ENCODE data around the gene RNF207. TPM values are rescaled to one million over a fixed set of nuclear protein-coding genes. Genes with fewer than 3 reads are reported as not detected.
"Not testable (repeated sequence)": the region's sequence is repeated elsewhere in the genome, so short reads cannot be mapped to it uniquely, and the experiment has no call there.

Gene RNF207
- total RNA-seq, 1 experiment from 2014 or later: 22.7 TPM

DNA sequence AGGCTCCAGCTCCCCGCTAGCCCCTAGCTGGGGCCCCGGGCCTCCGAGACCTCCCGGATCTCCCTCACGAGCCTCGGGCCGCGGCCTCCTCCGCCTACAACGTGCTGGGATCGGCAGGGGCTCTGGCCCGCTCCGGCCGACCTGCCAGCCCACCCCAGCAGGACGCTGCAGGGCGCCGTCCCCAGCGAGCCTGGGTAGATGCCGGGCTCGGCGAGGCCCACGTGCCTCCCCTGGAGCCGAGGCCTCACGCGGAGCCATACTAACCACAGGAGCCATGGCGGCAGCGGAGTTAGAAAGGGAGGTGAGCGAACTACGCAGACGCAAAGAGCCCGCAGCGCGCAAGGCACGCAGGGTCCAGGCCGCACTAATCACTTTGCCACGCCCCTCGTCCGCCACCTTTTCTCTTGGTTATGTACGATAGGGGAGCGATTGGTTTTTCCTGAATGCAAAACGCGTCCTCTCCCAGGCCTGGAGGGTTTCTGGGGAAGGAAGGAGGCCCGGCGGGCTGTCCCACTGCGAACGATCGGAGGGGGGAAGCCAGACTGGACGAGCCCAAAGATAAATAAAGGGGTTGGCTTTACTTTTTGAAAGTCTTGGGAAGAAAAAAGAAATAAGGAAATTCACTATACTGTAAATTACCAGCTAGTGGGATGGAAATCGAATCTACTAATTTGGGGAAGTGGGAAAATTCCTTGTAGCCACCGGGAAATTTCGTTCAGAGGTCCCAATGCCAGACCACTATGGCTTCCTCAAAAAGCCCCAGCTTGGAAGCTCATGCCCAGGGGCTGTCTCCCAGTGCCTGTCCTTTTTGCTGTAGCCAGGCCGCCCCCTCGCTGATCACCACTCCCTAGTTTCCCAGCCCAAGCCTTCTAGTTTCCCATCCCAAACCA lies 6.4 kb upstream of the RNF207 start, which contains the start of gene RPL22:
RPL22 (minus strand) TSS at position 298 of the 890 bp plus-strand sequence; CDS start at position 276, 22 bp downstream.
- peak; percentile 99 for DNase-seq (ENCODE audit: low spot score)

DNA sequence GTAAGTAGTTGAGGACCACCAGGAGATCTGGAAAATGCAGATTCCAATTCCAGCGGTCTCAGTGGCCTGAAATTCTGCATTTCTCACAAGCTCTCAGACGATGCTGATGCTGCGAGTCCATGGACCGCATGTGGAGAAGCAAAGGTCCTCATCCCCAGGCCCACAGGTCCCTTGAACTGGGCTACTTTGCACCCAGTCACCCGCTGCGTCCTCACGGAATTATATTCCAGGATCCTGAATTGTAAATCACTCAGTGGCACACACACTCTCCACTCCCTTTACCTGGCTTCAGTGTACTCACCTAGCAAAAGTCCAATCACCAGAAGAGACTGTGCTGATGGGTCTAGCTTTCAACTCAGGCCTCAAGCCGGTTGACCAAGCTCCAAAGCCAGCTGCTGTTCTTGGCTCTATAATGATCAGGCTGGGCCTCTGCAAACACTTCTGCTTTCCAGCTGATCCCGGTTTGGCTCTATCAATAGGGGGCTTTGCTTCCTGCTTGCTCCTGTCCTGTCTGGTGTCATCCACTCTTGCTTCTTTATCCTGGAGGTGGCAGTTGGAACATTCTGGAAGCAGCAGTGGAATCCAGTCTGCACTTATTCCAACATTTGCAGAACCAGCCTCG lies 5.6 kb upstream of the RNF207 start:
- no peak for DNase-seq (ENCODE audit: low spot score)

DNA sequence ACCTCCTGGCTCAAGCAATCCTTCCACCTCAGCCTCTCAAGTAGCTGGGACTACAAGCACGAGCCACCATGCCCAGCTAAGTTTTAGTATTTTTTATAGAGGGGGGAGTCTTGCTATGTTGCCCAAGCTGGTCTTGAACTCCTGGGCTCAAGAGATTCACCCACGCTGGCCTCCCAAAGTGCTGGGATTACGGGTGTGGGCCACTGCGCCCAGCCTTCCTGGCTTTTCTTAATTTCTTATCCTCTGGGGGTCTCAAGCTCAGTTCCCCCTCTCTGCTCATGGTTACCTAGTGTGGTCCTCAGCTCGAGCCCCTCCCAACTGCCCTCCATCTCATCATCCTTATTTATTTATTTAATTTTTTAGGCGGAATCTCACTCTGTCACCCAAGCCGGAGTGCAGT lies 3.7 kb upstream of the RNF207 start:
- DNase-seq (ENCODE audit: low spot score): no peak

DNA sequence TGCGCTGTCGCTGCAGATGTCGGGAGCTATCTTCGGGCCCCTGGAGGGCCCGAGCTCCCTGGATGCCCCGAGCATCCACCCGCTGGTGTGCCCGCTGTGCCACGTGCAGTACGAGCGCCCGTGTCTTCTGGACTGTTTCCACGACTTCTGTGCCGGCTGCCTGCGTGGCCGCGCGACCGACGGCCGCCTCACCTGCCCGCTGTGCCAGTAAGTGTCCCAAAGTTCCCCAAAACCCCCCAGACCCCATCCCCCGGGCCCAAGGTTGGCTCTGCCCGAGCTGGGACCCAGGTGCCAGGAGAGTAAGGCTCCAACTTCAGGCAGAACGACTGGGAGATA lies 569 bp downstream of the RNF207 start:
- no peak for DNase-seq (ENCODE audit: low spot score)

DNA sequence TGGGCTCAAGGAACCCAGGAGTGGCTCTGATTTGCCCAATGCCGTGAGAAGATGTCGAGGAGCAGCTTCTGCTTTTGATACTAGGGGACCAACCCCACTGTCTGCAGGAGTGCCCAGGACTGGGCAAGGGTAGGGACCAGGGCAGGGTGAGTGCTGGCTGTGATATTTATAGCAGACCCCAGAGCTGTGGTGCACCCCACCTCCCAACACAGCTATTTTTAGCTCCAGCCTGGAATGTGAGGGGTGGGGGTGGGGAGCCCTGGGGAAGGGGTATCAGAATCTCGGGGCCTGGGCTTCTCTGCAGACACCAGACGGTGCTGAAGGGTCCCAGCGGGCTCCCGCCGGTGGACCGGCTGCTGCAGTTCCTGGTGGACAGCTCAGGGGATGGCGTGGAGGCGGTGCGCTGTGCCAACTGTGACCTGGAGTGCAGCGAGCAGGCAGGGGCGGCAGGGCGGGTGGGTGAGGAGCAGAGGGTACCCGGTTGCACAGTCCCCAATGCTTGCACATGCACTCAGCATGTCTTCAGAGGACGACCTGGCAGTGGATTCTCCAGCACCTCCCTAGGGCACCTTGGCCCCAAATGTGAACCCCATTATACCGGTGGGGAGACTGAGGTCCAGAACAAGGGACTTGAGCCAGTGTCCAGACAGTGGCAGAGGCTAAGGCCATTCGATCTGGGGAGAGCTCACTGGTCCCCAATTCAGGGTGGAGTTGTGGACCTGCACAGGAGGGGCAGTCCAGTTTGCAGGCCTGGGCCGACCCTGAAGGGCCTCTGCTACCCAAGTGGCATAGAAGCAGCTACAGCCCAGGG lies 1.4 kb downstream of the RNF207 start:
- no peak for DNase-seq (ENCODE audit: low spot score)

DNA sequence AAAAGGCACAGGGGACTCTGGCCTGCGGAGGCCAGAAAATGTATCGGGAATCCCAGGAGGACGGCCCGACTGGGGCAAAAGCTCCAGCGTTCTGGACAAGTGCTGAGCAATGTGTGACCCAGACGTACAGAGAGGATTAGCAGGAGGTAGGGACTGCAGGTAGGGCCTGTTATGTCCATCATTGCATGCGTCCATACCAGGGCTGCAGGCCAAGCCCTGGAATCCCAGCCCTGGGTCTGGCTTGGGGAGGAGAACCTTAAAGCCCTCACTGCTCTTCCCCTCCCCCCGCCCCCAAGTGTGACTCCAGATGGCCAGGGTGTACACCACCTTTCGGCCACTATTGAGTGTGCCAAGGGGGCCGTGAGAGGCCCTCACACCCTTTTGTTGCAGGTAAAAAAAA lies 2.0 kb downstream of the RNF207 start:
- no peak for DNase-seq (ENCODE audit: low spot score)

DNA sequence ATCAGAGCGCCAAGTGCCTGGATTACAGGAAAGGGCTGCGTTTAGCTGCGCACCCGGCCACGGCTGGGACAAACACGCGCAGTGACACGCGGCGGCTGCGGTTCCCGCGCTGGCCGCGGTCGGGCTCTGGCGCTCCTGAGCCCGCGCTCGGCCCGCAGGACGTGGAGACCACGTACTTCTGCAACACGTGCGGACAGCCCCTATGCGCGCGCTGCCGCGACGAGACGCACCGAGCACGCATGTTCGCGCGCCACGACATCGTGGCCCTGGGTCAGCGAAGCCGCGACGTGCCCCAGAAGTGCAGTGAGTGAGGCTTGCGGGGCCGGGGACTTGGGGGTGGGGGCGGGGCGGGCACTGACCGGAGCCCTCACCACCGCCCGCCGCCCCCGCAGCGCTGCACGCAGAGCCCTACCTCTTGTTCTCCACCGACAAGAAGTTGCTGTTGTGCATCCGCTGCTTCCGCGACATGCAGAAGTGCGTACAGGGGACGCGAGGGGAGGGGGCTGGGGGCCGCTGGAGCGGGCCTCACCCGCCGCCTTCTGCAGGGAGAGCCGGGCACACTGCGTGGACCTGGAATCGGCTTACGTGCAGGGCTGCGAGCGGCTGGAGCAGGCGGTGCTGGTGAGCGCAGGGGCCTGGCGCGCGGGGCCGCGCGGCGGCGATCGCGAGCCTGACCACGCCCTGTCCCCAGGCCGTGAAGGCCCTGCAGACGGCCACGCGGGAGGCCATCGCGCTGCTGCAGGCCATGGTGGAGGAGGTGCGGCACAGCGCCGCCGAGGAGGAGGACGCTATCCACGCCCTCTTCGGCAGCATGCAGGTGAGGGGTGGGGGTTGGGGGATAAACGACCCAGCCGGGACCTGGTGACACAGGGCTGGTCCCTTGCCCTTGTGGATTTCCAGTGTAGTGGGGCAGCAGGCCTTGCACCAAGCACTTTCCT lies 3.1 kb downstream of the RNF207 start:
- peak; percentile 18 for DNase-seq (ENCODE audit: low spot score)

DNA sequence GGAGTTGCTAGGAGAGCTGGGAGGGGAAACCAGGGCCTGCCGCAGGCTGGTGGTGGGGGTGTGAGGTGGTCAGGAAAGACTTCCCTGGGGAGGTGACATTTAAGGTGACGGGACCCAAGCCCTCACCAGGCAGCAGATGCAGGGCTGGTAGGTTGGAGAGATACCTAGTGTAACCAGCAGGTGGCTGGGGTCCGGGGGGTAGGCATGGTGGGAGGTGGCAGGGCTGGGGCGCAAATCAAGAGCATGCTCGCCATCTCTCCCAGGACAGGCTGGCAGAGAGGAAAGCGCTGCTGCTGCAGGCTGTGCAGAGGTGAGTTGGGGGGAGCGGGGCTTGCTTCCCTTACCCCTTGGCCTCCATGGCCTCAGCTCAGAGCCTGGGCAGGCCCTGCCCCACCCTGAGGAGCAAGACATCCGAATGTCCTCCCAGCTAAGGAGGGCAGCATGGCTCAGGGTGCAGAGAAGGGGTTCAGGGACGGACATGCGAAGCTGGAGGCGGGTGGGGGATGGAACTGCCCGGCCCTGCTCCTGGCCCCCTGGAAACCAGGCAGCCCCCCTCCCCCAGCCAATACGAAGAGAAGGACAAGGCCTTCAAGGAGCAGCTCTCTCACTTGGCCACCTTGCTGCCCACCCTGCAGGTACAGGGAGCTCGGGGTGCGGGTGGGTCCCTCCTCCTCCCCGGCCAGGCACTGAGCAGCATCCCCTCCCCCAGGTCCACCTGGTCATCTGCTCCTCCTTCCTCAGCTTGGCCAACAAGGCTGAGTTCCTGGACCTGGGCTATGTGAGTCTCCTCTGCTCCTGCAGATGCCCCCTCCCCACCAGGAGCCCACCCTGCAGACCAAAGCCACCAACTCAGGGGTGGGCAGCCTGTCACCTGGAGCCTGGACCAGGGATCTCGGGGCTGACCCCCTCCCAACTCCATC lies 4.0 kb downstream of the RNF207 start:
- DNase-seq (ENCODE audit: low spot score): no peak

DNA sequence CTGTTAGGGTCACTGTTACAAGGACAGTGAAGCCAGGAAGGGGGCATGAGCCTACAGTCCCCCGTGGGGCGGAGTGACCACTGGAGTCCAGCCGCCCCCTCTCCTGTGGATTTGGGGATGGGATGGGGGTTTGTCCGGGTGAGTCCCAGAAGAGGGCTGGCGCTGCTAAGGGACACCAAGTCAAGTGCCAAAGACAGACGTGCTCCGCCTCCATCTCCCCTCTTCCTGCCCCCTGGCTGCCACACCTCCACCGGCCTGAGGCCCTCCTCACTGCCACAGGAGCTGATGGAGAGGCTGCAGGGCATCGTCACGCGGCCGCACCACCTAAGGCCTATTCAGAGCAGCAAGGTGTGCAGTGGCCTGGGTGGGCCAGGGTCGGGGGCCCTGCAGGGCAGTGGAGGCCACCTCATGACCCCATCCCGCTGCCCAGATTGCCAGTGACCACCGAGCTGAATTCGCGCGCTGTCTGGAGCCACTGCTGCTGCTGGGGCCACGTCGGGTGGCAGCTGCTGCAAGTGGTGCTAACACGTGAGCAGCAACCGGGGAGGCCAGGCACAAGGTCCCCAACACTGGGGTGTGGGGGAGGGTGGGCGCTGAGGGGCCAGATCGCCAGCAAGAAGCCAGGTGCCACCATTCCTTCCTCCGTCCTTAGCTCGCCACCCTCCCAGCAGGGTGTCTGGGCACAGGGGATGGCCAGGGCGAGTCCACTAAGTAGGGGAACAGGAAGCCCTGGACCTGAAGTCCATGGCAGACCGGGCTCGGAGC lies 4.9 kb downstream of the RNF207 start:
- DNase-seq (ENCODE audit: low spot score): no peak

DNA sequence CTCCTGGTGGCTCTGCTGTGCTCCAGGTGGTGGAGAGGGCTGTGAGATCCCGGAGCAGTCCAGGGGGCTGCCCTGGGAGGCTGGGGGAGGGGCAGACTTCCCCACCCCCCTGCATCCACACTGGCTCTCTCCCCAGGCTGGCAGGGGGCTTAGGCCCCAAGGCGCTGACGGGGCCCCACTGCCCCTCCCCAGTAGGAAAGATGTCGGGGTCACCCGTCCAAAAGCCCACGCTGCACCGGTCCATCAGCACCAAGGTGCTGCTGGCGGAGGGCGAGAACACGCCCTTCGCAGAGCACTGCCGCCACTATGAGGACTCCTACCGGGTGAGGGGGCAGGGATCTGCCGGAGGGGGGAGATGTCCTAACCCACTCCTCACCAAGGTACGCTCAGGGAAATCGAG lies 5.8 kb downstream of the RNF207 start:
- DNase-seq (ENCODE audit: low spot score): no peak

DNA sequence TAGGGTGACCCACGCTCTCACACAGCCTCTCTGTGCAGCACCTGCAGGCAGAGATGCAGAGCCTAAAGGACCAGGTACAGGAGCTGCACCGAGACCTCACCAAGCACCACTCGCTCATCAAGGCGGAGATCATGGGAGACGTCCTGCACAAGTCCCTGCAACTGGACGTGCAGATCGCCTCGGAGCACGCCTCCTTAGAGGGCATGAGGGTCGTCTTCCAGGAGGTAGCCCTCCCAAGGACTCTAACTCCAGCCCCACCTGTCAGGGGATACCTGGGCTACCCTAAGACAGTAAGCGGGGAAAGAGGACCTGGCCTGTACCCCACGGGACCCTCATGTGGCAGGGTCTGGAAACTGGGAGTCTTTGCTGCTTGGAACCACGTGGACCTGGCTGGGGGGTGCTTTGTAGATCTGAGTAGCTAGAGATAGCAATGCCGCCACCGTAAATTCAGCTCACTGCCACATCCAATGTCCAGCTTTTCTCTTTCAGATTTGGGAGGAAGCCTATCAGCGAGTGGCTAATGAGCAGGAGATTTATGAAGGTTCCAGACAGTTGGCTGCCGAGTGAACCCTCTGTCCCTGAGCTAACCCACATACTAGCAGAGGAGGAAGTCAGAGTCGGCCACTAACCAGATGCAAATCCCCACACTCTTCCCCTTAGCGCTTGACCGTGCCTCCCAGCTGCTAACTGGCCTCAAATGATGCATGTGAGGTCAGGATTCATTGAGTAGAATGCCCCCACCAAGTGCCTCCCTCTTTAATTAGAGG lies 6.5 kb downstream of the RNF207 start:
- no peak for DNase-seq (ENCODE audit: low spot score)

DNA sequence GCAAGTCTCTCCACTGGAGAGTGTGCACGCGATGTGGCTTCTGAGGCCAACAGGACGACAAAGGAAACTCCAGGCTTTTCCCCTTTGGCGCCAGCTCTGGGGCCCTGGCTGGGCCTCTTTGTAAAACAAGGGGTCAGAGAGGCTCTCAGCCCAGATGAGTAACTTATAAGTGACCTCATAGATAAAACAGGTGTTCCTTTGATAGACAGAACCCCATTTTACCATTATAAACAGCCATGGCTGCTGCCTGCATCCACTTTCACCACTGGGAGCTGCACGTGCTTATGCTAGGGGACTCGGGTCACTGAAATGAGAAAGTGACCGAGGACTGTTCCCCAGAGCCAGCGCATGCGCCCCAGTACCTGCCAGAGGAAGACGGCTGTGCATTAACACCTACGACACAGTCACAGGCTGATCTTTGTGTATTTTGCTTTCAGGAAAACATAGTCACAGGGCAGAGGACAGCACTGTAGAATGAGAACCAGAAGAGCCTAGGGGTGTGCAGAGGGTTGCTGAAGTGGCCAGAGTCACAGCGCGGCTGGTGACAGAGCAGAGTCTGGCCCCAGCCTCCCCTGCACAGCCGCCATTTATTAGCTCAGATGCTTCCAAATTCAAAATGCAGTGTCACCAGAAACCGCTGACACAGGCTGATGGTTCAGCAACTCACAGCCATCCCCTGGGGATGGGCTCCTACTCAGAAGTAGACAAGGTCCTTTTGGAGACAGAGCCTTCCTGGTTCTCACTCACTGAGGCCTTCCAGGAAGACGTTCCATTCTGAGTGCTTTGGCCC lies 12.7 kb downstream of the RNF207 start:
- DNase-seq (ENCODE audit: low spot score): no peak

DNA sequence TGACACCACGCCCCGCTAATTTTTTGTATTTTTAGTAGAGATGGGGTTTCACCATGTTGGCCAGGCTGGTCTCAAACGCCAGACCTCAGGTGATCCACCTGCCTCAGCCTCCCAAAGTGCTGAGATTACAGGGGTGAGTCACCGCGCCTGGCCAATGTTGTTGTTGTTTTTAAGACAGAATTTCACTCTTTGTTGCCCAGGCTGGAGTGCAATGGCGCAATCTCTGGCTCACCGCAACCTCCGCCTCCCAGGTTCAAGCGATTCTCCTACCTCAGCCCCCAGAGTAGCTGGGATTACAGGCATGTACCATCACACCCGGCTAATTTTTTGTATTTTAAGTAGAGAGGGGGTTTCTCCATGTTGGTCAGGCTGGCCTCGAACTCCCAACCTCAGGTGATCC lies 13.7 kb downstream of the RNF207 start:
- DNase-seq (ENCODE audit: low spot score): not testable (repeated sequence)

DNA sequence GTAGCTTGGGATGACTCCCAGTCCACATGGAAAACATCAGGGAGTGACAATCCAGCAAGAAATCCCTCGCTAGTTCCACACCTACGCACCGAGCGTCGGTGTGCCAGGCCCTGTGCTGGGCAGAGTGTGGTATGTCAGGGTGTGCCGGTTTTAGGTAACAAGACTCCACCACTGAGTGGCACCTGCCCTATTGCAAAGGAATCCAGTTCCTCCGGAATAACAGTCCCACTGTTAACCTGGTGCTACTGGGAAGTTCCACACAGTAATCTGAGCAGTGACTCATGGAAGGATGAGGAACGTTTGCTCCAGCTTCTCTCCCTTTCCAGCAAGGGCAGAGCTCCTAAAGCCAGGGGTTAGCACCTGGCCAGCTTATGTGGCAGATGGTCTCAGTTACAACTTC lies 14.3 kb downstream of the RNF207 start:
- peak; percentile 80 for DNase-seq (ENCODE audit: low spot score)

DNA sequence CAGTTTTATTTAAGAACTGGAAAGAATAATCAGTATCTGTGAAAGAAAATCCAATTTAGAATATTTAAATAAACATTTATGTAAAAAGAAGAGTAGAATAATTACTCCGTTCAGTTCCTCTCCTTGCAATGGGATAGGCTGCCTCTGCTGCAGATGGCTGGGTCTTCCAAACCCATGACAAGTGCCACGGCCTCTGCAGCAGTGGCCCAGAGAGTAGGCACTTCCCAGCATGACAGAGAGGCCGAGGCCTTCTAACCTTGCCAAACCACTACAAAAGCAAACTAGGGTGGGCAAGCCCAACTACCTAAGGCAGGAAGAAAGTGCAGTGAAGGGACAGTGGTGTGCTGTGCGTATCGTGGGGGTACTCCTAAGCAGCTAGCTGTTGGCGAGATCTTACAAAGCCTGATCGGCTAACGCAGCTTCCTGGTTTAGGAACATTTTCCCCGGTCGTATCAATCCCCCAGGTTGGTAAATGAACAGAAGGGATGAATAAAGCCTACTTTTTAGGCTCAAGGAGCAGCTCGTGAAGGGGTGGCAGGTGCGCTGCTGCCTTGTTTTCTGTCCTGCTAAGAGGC lies 15.4 kb downstream of the RNF207 start:
- no peak for DNase-seq (ENCODE audit: low spot score)

DNA sequence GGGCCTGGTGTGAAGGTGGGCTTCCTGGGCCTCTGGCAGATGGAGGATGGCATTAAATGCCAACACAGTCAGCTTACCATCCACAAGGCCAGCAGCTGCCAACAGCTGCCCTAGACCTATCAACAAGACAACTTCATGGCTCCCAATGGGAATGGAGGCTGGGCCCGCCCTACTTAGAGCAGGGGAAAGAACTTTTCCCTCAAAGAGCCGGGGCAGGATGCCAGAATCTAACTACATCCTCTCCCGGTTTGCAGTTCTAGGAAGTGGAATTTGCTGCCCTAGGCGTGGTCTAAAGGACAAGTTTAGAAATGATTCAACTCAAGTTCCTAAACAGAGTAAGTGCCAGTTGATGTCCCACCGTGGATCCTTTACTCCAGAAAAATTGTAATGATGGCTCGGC lies 16.7 kb downstream of the RNF207 start:
- no peak for DNase-seq (ENCODE audit: low spot score)

DNA sequence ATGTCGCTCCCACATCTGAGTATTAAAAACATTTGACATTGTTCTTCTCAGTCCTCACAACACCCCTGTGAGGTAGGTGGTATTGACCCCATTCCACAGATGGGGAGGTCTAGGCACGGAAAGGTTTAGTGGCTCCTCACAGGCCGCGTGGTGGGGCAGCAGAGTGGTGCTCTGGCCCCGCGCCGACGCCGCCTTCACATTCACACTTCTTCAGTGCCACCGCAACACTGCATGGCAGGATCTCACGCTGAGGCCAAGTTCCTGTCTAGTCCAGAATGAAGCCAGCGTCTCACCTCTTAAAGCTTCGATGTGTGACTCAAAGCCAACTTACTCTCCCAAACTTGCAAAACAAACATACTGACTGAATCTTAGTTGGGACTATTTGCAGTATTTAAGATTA lies 17.7 kb downstream of the RNF207 start:
- no peak for DNase-seq (ENCODE audit: low spot score)

Measured in HT-29 (cell line).